K562 (cell line): ENCODE measurements around the gene CMTM4.

Source experiments
- CBX5 ChIP-seq: IDR thresholded peaks from 2 replicates; pipeline ENCODE4 v1.6.1; 2014; ENCODE audit warnings: low read depth, borderline replicate concordance
- FOXK1 ChIP-seq: sonication (generic); formaldehyde crosslinking; IDR thresholded peaks from 2 replicates; pipeline ENCODE4 v1.8.0; 2022; ENCODE audit warnings: missing genetic modification reagents, mild to moderate bottlenecking, borderline replicate concordance
- MED1 ChIP-seq: sonication (generic); formaldehyde crosslinking; IDR thresholded peaks from 2 replicates; pipeline ENCODE4 v1.8.1; 2023; ENCODE audit warnings: missing genetic modification reagents, borderline replicate concordance
- POLR2A ChIP-seq: fragments of 450-650 bp; conservative IDR thresholded peaks from 2 replicates; pipeline ENCODE4 v1.6.1; 2016
- RFX5 ChIP-seq: IDR thresholded peaks from 2 replicates; pipeline ENCODE4 v1.6.1; 2011; ENCODE audit warnings: low read depth, mild to moderate bottlenecking, improper control_type of control experiment, low read length
- TF ChIP-seq, protein P1 (sequence below), 3 experiments: IDR thresholded peaks in 2 of 3; conservative IDR thresholded peaks in 1 of 3; 2 replicates each; pipeline ENCODE4 v1.5.1; 2011 to 2012; ENCODE audit warnings: low read length in 3 of 3, mild to moderate bottlenecking in 3 of 3, control low read depth in 2 of 3, improper control_type of control experiment in 1 of 3, inconsistent platforms in 1 of 3, low read depth in 1 of 3, mixed read lengths in 1 of 3, moderate library complexity in 1 of 3; ENCODE audit not compliant: insufficient read depth in 2 of 3

- TF ChIP-seq CBX5 = no peak
- TF ChIP-seq POLR2A = no peak
- TF ChIP-seq, protein P1, sequence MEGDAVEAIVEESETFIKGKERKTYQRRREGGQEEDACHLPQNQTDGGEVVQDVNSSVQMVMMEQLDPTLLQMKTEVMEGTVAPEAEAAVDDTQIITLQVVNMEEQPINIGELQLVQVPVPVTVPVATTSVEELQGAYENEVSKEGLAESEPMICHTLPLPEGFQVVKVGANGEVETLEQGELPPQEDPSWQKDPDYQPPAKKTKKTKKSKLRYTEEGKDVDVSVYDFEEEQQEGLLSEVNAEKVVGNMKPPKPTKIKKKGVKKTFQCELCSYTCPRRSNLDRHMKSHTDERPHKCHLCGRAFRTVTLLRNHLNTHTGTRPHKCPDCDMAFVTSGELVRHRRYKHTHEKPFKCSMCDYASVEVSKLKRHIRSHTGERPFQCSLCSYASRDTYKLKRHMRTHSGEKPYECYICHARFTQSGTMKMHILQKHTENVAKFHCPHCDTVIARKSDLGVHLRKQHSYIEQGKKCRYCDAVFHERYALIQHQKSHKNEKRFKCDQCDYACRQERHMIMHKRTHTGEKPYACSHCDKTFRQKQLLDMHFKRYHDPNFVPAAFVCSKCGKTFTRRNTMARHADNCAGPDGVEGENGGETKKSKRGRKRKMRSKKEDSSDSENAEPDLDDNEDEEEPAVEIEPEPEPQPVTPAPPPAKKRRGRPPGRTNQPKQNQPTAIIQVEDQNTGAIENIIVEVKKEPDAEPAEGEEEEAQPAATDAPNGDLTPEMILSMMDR (IDR thresholded peaks at IDR 0.05 in 2 of 3, conservative IDR thresholded peaks at IDR 0.05 in 1 of 3; ENCODE audit: insufficient read depth in 2 of 3, low read depth in 1 of 3, low read length in 3 of 3) = no peak
- no peak for TF ChIP-seq RFX5
- no peak for TF ChIP-seq FOXK1 (CRISPR knock-in tag)
- no peak for TF ChIP-seq MED1 (CRISPR knock-in tag)
Observed at GRCh38 chr16:66676599-66676998, 19.9 kb downstream of the CMTM4 start.
